Measurements from ENCODE around the gene RAB9A. TPM values are rescaled to one million over a fixed set of nuclear protein-coding genes. Genes with fewer than 3 reads are reported as not detected.

The RAB9A gene
- polyA plus RNA-seq, 3 donors, result 22.9 to 29.3 (median 25.4) TPM

DNA sequence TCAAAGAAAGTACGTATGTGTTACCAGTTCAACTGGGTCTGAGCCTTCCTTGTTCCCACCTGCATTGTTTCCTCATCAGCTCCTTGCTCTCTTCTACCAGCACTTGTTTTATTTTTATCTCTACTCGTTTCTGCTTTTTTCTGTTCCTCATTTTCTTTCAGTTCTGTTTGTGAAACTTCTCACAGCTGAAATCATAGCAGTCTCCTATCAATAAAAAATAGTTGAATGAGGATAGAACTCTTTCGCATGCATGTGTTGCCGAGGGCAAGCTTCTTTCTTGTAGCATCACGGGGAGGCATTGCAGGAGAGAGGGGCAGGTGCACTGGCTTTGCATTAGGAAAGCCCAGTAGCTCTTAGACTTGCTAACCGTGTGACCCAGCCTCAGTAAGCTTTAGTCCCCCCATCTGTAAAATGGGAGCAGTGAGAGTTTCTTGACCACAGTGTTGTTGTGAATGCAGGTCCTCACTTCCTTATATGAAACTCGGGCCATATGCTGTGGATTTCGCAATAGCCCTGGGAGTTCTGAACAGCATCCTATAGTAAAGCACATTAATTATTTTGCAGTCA is 70.3 kb downstream of the RAB9A start:
- DNase-seq (ENCODE audit: extremely low read depth in 1 of 11, low read depth in 9 of 11, low spot score in 4 of 11), result no peak

Other genes with a start within 250 kb of the RAB9A start
- 10 to 100 TPM; 18.3 to 19.5 (median 19.2) TPM for gene EGFL6, start 119.5 kb upstream of the RAB9A start, polyA plus RNA-seq (ENCODE audit: insufficient read length in 3 of 3)
- gene TCEANC, start 36.0 kb upstream of the RAB9A start, polyA plus RNA-seq (ENCODE audit: insufficient read length in 3 of 3), result 1 to 10 TPM; 5.5 to 6.1 (median 6.0) TPM
- gene TRAPPC2, start 45.5 kb downstream of the RAB9A start, polyA plus RNA-seq (ENCODE audit: insufficient read length in 3 of 3), result 10 to 100 TPM; 13.7 to 25.8 (median 21.4) TPM
- gene OFD1, start 45.6 kb downstream of the RAB9A start, polyA plus RNA-seq (ENCODE audit: insufficient read length in 3 of 3), result 10 to 100 TPM; 35.5 to 72.5 (median 43.3) TPM
- gene GPM6B, start 128.0 kb downstream of the RAB9A start, polyA plus RNA-seq (ENCODE audit: insufficient read length in 3 of 3), result 10 to 100 TPM; 18.9 to 24.4 (median 21.8) TPM